SK-N-SH treated with all-trans-retinoic acid at 6 μM for 48 hours (cell line): ENCODE data around the gene SPINK4.

ENCODE experiments used
- CREB5 ChIP-seq: fragments of 250-450 bp; sonication (Bioruptor Pico); IDR thresholded peaks from 2 replicates; pipeline ENCODE4 v1.5.1; 2020; ENCODE audit warnings: low read depth, mild to moderate bottlenecking, moderate library complexity
- ESRRG ChIP-seq: fragments of 250-450 bp; sonication (Bioruptor Pico); IDR thresholded peaks from 2 replicates; pipeline ENCODE4 v1.6.1; 2021; ENCODE audit warnings: mild to moderate bottlenecking
- ISL1 ChIP-seq: fragments of 250-450 bp; sonication (Bioruptor Pico); IDR thresholded peaks from 2 replicates; pipeline ENCODE4 v2.1.2; 2022; ENCODE audit warnings: mild to moderate bottlenecking, moderate library complexity
- PATZ1 ChIP-seq: fragments of 250-450 bp; sonication (Bioruptor Pico); IDR thresholded peaks from 2 replicates; pipeline ENCODE4 v1.8.0; 2020; ENCODE audit warnings: mild to moderate bottlenecking, moderate library complexity, borderline replicate concordance
- RARB ChIP-seq: fragments of 250-450 bp; sonication (Bioruptor Pico); IDR thresholded peaks from 2 replicates; pipeline ENCODE4 v1.8.0; 2021; ENCODE audit warnings: mild to moderate bottlenecking, moderate library complexity
- TCF4 ChIP-seq: fragments of 250-450 bp; sonication (Bioruptor Pico); IDR thresholded peaks from 2 replicates; pipeline ENCODE4 v1.8.0; 2021; ENCODE audit warnings: mild to moderate bottlenecking, moderate library complexity, borderline replicate concordance
- TOX ChIP-seq: fragments of 250-450 bp; sonication (Bioruptor Pico); IDR thresholded peaks from 2 replicates; pipeline ENCODE4 v1.8.0; 2021; ENCODE audit warnings: mild to moderate bottlenecking, moderate library complexity, borderline replicate concordance
- ZNF565 ChIP-seq: fragments of 450-650 bp; formaldehyde crosslinking; conservative IDR thresholded peaks from 2 replicates; pipeline ENCODE4 v1.5.0; 2020; ENCODE audit warnings: low read depth, mild to moderate bottlenecking, moderate library complexity

- no peak for TF ChIP-seq CREB5 (CRISPR knock-in tag)
- no peak for TF ChIP-seq PATZ1 (CRISPR knock-in tag)
- TF ChIP-seq TOX (CRISPR knock-in tag) = no peak
- TF ChIP-seq RARB (CRISPR knock-in tag) = no peak
- TF ChIP-seq ISL1 (CRISPR knock-in tag) = no peak
- TF ChIP-seq TCF4 = no peak
- TF ChIP-seq ESRRG = no peak
- no peak for TF ChIP-seq ZNF565 (CRISPR knock-in tag)
Measured at GRCh38 chr9:33250458-33250995, 10.6 kb downstream of the SPINK4 start.
